GM12872 (cell line): Measurements from ENCODE around the gene PLCH1.
A peak's percentile ranks its signal among the peaks of the same experiment; 100 is the strongest.

Experiments used
- TF ChIP-seq, protein P1 (sequence below): IDR thresholded peaks from 3 replicates; pipeline ENCODE4 v1.5.1; 2011; ENCODE audit warnings: low read depth, mild to moderate bottlenecking, low read length, moderate library complexity; ENCODE audit not compliant: insufficient read depth

Gene PLCH1

DNA sequence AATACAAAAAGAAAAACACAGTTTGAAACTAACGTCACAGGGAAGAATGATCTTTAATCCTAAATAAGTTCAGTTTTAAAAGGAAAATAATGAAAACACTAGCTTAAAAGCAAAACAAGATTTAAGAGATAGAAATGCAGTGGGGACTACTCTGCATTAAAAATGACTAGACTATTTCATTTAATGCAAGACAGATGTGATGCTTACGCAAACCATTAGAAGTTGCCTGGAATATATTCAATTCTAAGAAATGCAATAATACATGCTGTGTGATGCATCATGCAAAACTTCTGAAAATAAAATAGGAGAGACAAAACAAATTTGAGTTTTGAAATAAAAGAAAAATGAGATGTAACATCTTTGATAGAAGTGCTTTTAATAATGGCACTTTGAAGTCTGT is 353.8 kb downstream of the PLCH1 start:
- TF ChIP-seq, protein P1, sequence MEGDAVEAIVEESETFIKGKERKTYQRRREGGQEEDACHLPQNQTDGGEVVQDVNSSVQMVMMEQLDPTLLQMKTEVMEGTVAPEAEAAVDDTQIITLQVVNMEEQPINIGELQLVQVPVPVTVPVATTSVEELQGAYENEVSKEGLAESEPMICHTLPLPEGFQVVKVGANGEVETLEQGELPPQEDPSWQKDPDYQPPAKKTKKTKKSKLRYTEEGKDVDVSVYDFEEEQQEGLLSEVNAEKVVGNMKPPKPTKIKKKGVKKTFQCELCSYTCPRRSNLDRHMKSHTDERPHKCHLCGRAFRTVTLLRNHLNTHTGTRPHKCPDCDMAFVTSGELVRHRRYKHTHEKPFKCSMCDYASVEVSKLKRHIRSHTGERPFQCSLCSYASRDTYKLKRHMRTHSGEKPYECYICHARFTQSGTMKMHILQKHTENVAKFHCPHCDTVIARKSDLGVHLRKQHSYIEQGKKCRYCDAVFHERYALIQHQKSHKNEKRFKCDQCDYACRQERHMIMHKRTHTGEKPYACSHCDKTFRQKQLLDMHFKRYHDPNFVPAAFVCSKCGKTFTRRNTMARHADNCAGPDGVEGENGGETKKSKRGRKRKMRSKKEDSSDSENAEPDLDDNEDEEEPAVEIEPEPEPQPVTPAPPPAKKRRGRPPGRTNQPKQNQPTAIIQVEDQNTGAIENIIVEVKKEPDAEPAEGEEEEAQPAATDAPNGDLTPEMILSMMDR: no peak

DNA sequence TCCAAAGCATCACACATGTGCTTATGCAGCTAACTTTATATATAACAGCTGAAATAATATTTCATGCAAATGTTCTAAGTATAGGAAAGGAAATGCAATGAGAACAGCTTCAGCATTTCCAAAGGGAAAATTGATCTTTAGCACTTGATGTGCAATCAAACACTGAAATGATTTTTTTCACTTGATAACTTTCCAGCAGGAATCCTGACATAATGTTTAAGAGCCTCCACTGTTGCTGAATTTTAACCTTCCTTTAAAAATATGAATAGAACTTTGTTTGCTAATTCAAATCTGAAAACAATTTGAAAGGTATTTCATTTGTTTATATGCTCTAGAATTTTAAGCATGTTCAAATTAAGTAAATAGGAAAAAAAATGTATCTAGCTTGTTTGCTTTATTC is 354.5 kb downstream of the PLCH1 start:
- TF ChIP-seq, protein P1: no peak

DNA sequence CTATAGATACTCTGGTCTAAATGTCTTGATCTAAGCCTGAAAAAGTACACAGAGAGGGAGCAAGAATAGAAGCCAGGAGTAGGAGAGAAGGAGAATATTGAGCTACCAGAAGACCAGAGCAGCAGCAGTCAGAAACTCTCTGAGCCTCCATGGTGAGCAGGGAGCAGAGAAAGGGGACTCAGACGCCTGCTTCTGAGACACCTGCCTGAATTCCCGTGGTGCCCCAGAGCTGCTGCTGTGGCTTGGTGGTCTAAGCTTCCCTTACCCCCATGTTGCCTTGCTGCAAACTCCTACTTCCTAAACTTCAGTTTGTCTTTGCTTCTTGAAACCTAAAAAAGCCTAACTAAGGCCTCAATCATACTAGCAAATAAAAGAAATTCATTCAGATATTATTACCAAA is 356.5 kb downstream of the PLCH1 start:
- TF ChIP-seq, protein P1: no peak

DNA sequence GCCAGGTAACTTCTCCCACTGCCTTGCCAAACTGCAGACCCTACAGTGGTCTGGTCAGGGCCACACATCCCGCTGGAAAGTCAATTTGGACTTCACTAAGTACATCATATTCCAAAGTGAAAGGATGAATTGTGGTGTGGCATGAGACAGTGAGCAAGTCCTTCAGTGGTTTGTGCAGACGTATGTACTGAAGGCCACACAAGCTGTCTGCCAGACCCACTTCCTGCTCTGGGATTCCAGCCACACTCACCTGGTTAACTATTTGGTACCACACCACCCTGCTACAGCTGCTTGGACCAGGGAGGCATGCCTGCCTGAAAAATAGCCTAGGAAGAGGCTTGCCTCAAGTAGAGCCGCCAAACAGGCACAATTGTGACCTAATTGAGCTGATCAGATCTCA is 357.3 kb downstream of the PLCH1 start:
- TF ChIP-seq, protein P1: no peak

DNA sequence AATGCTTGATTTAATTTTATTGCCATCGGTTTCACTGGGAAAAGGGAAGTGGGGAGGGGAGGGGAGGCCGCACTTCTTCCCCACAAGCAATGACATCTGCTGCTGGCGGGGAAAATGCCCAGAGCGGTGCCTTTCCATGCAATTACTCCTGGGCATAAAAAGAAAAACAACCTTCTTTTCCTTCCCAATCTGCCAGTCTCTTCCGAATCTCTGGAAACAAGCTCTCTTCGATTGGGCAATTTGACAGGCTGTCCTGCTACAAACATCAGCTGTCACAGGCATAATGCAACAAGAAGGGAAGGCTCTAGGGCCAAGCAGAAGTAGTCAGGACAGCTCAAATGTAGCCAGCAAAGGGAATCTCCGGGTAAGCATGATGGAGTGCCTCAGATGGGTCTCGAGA is 358.0 kb downstream of the PLCH1 start:
- TF ChIP-seq, protein P1: no peak

DNA sequence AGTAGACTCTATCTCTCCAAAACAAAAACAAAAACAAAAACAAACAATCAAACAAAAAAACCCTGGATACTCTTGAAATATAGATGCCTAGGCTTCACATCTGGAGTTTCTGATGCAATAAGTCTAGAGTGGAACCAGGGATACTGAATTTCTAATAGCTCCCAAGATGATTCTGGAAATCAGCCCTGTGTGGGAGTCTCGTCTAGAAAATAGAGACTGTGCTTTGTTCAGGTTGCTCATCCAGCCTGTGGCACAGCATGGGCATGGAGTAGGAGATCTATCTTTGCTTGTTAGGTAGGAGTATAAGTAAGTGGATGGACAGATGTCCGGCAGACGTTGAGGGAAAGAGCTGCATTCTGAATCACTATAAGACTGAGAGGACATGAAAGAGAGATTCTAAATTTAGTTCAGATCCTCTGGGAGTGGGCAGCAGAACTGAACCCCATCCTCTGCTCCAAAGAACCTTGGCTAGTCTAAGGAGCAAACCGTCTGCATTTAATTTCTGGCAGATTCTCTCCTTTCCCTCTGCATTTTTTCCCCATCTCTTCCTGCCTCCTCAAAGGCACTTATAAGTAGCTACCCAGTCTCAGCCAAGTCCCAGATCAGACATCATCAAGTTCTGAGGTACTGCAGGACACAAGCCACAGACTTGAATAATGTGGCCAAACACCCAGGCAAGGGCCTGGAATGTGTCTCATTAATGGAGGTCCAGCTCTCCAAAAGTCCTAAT is 358.8 kb downstream of the PLCH1 start:
- TF ChIP-seq, protein P1: no peak

DNA sequence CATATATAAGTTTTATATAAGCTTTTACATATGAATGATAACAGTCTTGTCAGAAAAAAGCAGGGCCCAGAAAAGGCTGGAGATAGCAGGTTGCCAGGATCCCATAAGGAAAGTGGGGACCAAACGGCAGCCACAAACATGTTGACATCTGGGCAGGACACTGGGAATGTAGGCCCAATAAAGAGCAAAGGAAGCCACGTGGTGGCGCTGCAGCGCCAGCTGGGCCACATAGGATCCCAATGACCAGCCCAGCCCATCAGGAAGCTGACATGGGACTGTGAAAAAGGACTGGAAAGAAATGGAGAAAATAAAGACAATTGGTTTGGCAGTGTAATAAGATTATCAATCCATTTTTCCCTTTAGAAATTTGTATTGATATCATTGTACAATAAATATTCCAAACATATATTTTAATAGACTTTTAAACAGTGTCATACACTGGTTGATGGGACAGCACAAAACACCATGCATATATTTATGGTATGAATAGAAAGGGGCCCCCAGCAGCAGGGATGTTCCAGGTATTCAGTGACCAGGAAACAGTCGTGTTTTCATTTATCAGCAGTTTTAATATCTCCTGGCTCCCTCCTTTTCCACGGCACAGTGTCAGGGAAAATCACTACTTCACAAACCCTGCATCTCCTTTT is 362.4 kb downstream of the PLCH1 start:
- TF ChIP-seq, protein P1: peak; percentile 73
